ENCODE results near the gene AVP.

DNA sequence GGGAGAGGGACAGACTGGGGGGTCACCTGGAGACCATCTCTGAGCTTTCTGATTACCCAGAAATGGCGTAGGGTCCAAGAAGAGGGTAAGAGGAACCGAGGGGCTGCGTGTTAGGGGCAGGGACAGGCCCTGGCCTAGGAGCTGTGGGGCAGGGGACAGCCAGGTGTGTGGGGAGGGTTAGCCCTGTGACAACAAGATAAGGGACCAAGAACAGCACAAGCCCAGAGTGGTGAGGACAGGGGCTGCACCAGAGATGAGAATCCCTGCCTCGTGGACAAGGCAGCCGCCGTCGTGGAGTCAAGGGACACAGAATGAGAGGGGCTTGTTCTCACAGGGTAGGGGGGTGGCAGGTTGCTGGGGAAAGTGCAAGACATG is 449 bp upstream of the AVP start:
- TF ChIP-seq, protein P1, sequence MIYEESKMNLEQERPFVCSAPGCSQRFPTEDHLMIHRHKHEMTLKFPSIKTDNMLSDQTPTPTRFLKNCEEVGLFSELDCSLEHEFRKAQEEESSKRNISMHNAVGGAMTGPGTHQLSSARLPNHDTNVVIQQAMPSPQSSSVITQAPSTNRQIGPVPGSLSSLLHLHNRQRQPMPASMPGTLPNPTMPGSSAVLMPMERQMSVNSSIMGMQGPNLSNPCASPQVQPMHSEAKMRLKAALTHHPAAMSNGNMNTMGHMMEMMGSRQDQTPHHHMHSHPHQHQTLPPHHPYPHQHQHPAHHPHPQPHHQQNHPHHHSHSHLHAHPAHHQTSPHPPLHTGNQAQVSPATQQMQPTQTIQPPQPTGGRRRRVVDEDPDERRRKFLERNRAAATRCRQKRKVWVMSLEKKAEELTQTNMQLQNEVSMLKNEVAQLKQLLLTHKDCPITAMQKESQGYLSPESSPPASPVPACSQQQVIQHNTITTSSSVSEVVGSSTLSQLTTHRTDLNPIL (CRISPR knock-in tag; IDR thresholded peaks at IDR 0.05; ENCODE audit: low read depth) = no peak
- TF ChIP-seq GLIS3 (CRISPR knock-in tag; IDR thresholded peaks at IDR 0.05) (no peak), ZFP30 (CRISPR knock-in tag; IDR thresholded peaks at IDR 0.05) (no peak)
- TF ChIP-seq, protein P2, sequence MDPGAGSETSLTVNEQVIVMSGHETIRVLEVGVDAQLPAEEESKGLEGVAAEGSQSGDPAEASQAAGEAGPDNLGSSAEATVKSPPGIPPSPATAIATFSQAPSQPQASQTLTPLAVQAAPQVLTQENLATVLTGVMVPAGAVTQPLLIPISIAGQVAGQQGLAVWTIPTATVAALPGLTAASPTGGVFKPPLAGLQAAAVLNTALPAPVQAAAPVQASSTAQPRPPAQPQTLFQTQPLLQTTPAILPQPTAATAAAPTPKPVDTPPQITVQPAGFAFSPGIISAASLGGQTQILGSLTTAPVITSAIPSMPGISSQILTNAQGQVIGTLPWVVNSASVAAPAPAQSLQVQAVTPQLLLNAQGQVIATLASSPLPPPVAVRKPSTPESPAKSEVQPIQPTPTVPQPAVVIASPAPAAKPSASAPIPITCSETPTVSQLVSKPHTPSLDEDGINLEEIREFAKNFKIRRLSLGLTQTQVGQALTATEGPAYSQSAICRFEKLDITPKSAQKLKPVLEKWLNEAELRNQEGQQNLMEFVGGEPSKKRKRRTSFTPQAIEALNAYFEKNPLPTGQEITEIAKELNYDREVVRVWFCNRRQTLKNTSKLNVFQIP (CRISPR knock-in tag; IDR thresholded peaks at IDR 0.05; ENCODE audit: borderline replicate concordance, low read depth) = no peak
- TF ChIP-seq, protein P3, sequence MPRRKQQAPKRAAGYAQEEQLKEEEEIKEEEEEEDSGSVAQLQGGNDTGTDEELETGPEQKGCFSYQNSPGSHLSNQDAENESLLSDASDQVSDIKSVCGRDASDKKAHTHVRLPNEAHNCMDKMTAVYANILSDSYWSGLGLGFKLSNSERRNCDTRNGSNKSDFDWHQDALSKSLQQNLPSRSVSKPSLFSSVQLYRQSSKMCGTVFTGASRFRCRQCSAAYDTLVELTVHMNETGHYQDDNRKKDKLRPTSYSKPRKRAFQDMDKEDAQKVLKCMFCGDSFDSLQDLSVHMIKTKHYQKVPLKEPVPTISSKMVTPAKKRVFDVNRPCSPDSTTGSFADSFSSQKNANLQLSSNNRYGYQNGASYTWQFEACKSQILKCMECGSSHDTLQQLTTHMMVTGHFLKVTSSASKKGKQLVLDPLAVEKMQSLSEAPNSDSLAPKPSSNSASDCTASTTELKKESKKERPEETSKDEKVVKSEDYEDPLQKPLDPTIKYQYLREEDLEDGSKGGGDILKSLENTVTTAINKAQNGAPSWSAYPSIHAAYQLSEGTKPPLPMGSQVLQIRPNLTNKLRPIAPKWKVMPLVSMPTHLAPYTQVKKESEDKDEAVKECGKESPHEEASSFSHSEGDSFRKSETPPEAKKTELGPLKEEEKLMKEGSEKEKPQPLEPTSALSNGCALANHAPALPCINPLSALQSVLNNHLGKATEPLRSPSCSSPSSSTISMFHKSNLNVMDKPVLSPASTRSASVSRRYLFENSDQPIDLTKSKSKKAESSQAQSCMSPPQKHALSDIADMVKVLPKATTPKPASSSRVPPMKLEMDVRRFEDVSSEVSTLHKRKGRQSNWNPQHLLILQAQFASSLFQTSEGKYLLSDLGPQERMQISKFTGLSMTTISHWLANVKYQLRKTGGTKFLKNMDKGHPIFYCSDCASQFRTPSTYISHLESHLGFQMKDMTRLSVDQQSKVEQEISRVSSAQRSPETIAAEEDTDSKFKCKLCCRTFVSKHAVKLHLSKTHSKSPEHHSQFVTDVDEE (CRISPR knock-in tag; IDR thresholded peaks at IDR 0.05) = no peak
